ENCODE measurements around the gene FMNL2.

The FMNL2 gene

DNA sequence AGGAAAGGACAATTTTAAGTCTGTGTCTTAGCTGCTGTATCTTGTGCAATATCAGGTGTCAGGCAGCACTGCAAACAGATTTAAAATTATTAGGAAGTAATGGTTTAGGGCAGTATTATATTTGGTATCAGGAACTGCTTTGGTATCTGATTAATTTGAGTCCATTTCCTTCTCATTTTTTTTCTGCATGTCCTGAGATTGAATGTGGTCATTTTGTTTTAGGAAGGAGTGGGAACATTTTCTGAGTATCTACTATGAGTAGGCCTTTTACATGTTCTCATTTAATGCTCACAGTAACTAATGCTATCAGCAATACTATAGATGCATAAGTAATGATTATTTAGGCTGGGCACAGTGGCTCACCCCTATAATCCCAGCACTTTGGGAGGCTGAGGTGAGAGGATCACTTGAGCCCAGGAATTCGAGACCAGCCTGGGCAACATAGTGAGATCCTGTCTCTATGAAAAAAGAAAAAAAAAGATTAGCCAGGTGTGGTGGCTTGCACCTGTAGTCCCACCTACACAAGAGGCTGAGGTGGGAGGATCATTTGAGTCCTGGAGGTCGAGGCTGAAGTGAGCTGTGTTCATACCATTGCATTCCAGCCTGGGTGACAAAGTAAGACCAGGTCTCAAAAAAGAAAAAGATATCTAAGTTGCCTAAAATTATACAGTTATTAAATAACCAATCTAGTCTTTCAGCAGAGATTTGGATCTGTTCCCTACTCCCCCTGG, 4.7 kb downstream of the FMNL2 start:
- no peak for DNase-seq

DNA sequence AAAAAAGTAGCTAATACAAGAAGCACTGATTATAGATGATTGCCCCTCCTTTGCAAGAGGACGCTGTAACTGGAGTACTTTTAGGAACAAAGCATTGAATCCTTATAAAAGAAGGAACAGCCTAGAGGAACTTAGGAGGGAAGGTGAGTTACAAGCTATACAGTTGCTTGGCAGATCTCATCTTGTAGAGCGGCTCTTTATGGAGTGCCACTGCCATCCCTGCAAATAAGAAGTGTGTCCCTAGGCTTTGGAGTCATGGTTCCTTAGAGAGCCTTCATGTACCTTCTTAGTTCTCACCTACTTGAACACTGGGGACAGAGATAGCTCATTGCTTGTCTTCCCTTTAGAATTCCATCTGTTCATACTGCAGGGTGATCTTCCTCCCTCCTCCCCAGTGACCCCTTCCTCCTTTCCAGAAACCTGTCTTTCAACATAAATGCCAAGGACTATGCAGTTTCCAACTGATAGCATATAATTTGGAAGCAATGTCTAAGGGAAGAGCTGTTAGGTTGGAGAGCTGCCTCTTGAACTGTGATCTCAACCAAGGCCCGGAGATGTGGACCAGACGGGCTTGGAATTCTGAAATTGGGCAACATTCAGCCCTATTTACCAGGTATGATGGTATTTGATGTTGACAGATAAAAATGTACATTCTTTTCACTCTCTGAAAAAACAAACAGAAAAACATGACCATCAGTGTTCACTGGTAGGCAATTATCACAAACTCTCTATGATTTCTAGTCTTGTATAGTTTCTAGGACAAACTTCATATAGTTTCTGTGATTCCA, 7.5 kb downstream of the FMNL2 start:
- DNase-seq, result no peak

DNA sequence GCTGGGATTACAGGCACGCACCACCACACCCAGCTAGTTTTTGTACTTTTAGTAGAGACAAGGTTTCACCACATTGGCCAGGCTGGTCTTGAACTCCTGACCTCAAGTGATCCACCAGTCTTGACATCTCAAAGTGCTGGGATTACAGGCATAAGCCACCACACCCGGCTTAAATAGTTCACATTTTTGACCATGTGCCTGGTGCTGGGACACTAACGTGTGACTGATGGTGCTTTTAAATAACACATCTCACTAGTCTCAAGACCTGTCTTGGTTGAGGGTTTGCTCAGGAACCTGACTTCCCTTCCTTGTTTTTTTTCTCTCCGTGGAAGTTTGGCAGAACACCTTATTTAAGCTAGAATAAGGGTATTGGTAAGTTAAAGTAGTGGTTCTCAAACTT, 8.5 kb downstream of the FMNL2 start:
- DNase-seq, result no peak

DNA sequence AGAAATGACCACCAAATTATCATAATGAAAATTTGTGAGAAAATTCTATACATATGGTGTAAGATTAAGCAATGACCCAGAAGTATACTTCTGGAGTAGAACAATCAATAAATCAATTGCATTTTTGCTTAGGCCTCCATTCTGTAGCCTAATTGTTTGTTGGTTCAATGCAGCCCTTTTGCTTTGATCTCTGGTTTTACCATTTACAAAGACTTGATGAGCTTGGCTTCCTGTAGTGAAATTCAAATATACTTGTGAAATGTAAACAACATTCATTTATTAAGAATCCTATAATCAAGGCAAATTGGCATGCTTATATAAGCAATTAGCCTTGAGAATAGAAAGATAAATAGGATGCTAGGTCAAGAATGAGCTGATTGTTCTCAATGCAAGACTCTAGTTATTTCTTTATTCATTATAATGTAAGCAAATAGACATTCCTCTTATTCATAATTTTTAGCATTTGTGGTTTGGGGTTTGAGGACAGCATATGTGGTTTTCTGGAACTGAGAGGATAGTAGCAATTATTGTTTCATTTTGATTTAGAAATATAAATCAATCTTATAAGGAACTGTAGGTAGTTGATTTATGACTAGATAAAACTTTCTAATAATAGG, 9.7 kb downstream of the FMNL2 start:
- no peak for DNase-seq

DNA sequence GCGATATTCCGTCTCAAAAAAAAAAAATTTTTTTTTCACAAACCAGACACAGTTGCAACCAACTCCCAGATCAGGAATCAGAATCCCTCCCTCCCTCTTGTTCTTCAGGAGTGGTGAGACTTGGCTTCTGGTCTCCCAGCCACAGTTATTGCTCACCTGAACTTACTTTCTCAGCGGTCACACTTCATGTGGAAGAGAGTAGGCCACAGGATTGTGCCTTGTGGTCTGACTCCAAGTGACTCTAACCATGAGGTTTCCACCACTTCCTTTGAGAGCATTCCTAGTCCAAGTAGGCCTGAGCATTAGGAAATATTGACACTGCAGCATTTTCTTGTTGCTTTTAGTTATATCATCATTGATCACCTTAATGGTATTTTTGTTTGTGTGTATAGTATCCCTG, 12.1 kb downstream of the FMNL2 start:
- no peak for DNase-seq

DNA sequence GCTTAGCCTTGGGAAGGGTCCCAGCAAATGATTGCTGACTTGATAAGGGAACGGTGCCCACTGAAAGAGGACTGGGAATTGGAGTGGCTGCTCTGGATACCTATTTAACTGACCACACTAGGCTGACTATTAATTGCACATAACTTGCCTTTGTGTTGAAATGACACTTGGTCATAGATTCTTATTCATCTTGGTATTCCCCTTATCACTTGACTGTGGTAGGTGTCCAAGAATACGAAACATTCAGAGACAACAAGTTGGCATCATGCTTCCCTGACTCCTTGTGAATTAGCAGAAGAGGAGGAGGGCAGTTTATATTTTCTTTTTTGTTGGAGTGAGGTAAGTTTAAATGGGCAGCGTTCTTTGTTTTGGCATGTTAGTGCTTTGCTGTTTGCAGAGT, 13.4 kb downstream of the FMNL2 start:
- DNase-seq, result no peak

DNA sequence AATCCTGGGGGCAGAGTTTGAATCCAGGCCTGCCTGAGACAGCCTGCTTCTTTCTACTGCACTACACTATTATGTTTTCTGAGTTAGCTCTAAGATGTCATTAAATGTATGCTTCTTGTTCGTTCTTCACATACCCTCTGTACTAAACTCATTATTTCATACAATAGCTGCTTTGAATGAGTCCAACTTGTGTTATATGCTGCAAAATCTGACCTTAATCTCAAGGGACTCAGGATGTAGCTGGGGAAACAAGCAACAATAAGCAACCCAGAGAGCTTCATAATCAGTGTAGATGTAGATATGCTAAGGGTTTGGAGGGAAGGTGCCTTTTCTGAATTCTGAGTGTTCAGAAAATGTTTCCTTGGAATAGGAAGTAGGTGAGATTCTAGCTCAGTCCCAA, 14.4 kb downstream of the FMNL2 start:
- no peak for DNase-seq

DNA sequence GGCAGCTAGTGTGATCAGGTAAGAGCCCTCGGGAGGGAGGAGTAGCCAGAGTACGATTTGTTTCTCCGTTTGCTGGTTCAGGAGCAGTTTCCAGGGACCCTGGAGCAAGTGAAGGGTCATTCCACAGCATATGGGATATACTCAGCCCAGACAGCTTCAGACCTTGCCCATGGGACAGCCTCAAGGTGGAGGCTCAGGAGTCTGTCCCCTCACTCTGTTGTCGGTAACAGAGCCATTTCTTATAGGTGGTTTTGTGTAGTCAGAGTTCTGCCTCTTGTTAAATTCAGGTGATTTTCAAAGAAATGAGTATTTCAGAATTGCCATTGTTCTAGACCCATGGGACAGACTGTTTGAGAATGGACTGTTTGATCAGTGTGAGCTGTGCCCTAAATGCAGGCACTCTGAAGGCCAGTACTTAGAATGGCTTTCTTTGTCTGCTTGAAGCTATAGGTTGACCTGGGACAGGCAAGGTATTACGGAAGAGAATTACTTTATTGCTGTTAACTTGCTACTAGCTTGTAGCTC, 15.2 kb downstream of the FMNL2 start:
- DNase-seq, result no peak

DNA sequence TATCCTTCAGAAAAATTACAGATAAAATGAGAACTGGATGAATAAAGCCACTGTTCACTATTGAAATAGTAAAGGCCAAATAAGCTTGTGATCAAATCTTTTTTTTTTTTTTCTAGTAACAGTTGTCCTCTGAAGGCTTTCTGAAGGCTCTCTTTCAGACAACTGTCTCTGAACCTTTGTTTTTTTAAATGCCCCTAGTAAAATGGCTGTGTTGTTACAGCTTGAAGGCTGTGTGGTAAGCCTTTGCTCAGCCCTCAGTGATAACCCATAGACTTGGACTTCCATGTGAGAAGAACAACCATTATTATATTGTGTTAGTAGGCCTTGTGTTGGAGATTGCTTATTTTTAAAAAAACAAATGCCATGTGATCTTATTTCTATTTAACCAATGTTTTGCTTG, 17.6 kb downstream of the FMNL2 start:
- DNase-seq, result no peak

DNA sequence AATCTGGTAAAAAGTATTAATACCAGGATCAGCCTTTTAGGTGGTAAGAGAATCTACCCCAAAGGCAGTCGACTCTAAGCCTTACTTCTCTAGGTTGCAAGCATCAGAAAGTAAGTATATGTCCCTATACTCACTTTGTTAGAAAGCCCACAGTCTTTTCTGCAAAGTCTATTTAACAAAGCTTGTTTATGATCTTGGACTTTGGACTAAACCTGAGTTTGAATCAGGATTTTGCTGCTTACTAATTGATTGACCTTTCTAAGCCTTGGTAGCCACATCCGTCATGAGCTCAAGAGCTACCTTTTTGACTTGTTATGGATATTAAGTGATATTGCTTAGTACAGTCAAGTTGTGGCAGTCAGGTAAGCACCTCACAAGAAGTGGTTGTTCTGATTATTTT, 18.4 kb downstream of the FMNL2 start:
- DNase-seq, result no peak

DNA sequence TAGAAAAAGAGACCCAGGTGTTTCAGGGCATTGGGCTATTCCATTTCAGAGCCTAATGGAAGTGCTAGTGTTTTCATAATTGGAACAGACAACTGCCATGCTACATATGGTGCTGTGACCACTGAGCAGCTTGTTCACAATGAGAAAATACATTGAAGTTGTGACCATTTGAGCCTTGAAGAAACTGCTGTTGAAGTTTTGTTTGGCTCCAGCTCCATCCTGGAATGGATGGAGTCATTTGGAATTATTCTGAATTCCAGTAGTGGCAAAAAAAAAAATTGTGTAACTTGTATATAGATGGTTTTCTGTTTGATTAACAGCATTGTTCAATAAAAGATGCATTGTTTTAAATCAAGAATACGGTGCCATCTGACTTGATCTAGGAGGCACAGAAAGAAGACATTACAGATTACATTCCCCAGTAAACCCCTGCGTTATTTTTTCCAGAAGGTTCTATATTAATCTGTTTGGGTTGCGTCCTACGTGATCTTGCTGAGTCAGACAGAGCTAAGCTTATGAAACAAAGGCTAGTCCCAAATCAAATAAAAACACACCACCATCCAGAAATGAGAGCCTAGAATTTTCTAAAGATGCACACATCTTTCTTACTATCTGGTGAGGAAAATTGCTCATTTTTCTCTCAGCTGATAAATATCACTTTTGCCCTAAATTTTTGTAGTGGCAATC, 19.2 kb downstream of the FMNL2 start:
- no peak for DNase-seq

DNA sequence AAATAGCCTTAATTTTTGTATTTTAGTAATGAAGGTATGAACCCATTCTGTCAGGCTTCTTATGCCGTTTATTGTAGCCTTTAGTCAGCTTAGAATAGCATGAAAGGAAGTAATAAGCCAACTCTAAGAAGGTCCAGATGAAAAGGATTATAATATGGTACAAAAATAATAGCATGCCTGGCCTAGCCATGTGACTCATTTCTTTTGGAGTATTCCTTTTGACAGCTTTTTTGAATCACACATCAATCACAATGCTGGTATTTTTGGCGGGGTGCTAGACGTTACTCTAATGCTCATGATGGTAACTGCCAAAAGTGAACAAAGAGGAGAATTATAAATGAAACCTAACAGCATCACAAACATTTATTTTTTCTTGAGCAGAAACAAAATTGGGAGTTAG, 19.9 kb downstream of the FMNL2 start:
- DNase-seq, result no peak

DNA sequence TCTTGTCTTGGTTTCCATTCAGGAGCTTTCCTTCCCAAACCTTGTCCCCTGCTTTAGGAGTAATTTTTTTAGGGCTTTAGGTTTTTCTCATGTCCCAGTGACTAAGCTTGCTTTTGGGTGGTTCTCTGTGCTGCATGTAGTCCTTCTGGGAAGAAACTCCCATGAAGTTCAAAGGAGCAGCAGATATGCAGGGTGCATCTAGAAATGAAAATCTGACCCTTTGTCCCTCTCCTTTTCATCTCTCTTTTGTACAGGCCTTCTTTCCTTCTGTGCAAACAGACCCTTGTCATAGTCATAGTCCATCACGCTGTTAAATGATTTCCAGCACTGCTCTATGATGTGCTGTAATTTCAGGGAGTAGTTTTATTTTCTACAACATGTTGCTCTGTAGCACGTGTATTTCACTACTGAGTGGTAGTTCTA, 20.4 kb downstream of the FMNL2 start:
- no peak for DNase-seq

DNA sequence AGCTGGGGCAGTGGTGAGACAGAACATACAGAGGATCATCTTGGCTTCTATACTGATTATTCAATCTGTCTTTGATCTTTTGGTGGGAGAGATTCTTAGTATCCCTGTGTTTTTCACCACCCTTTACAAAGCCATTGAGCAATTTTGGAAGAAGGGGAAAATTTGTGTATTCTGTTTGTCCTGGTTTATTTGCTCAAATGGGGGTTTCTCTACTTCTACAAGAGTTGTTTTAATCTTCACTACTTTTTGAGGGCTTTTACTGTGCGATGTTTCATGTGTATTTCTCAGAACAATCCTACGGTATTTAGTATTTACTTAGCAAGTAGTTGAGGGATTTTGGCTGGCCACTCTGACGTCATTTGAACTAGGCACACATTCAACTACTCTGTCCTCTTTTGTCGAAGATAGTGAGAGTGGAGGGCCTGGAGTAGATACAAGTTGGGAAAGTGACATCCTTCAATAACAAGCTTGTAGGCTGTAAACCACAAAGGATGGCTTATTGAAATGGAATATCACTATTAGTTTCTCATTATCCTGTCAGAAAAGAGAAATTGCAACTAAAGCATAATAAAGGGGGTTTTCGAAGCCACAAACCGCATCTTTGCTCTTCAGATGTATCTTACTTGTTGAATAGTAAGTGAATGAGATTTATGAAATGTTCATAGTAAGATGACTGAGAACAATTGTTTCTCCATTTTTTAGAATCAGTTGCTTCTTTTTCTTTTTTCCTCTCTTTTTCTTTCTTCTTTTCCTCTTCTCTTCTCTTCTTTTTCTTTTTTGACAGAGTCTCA, 24.8 kb downstream of the FMNL2 start:
- DNase-seq, result no peak

DNA sequence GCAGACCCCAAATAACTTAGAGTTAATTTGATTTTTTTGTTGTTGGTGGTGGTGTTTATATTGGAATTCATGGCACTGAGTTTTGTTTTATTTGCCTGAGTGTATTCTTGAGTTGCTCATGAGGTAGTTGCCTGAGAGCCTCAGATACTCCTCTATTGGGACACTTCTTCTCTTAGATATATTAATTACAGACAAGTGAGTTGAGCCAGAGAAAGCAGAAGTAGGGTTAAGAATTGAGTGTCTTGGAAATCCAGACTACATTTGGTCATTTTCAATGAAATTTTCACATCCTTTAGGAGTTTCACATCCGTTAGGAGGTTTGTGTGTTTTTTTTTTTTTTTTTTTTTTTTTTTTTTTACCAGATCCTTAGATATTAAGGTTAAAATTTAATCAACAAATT, 29.0 kb downstream of the FMNL2 start:
- no peak for DNase-seq

DNA sequence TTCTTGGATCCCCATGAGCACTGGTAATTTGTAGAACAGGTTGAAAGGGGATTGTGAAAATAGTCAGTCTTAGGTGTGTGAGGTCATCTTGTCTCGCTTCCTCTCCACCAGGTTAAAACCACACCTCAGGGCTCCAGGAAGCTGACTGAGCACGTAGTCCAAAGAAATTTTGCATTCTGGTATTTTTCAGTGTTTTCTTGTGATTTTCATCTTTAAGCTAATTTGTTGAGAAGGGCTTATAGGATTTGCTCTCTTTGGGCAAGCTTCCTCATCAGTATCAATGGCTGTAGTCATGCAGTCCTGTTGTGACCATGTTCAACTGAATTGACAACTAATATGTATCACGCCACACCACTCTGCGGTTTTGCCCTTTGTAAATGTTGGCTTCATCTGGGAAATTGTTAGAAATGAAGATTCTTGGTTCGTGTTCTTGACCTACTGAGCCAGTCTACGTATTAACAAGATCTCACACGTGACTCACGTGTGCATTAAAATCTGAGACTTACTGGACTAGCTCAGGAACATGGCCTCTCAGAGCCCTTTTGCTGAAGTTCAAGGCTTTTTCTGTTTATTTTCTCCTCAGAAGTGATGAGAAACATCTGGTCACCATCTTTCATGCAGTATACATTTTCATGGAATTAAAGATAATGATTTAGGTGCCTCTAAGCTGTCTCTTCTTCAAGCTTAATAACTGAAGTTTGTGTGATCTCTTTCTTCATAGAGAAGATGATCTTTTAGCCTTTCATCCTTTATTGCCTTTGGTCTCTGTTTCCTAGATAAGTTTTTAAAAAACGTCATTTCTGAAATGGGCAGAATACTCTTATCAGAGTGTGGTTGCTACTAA, 32.8 kb downstream of the FMNL2 start:
- DNase-seq, result no peak

DNA sequence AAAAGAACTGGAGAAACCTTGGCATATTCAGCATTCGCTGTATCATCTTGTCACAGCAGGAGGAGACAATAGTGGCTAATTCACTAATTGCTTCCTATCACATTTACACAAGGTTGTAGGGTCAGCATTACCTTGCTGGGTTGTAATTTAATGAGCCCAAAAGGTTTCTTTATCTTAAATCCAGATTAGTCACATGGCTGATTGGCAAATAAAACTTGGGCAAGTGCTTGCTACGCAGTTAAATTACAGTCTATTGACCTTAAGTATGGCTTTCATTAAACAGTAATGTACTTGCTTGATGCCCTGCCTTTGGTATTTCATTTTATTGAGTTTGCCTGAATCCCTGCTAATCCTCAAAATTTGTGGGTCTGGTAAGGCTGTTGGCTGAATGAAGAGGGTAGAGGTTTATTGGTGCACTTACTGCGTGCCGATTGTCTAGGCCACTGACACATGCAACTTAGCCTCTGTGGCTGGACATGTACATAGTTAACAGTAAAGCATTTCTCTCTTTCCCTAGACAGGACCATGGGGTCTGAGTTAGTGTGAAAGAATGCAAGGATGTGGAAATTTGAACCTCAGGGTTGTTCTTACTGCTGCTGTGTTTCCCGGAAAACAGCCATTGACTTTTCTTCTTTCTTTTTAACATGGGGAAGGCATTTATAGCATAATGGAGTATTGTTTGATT, 34.3 kb downstream of the FMNL2 start:
- no peak for DNase-seq

DNA sequence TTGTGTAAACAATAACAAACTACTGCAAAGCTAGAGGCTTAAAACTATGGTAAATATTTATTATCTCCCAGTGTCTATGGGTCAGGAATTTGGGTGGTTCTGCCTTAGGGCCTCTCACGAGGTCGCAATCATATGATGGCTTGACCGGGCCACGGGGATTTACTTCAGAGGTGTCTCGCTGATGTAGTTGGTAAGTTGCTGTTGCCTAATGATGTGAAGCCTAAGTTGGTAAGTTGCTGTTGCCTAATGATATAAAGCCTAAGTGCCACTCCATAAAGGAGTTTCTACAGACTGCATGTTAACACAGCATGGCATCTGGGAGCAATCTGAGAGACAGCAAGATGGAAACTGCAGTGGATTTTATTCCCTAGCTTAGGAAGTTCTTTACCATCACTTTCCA, 35.8 kb downstream of the FMNL2 start:
- DNase-seq, result no peak

DNA sequence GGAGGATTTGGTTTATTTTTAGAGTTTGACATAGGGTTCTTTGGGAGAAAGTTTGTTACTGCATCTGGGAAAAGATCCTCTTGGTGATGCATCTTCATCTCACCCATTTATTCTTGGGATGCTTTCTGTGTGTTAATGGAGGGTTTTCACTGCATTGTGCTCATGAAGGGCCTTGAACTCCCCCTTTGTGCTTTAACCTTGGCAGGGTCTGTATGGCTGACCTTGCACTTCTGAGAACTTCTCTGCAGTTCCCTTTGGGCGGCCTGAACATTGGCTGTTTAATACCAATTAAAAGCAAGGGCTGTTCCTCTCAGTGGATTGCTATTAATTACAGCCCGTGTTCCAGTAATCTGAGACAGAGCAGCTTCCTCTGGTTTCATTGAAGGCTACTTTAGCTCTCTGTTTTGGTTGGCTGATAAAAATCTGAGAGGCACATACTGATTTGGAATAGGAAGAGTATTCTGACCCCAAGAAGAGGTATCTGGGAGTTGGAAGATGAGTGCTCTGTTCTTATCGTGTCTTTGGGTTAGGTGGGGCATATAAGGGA, 37.5 kb downstream of the FMNL2 start:
- no peak for DNase-seq

DNA sequence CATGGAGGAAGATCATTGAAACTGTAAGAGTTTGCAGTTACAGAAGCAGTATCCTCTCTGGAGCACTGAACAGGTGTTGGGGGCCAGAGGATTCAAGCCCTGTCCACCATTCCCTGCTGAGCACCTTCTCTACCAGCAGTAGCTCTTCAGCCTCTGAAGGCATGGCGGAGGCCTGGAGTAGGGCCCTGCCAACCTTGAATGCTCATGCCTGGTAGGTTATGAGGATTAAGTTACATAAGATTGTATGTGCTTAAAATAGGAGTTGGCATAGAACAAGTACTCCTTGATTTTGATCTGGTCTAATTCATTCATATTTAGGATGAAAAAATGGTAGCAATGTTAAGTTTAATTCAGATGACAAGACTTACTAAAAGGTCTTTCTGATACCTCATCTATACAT, 40.2 kb downstream of the FMNL2 start:
- no peak for DNase-seq

DNA sequence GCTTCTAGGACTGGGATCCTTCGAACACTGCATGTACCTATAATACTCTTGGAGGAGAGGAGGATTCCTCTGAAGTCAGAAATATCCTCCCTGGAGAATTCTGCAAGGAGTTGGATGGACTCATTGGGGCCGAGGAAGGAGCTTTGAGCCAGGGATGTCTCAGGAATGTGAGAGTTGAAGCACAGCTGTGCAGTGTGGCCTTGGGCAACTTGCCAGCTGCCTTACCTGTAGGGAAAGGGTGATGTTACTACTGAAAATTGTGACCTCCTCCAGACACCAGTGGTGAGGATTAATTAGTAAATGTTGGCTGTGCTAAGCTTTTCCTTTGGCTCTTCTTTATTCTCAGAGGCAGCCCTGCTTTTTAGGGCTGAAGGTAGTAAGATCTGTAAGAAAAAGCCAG, 41.4 kb downstream of the FMNL2 start:
- no peak for DNase-seq
